ENCODE data around the gene VWC2L.

VWC2L gene

DNA sequence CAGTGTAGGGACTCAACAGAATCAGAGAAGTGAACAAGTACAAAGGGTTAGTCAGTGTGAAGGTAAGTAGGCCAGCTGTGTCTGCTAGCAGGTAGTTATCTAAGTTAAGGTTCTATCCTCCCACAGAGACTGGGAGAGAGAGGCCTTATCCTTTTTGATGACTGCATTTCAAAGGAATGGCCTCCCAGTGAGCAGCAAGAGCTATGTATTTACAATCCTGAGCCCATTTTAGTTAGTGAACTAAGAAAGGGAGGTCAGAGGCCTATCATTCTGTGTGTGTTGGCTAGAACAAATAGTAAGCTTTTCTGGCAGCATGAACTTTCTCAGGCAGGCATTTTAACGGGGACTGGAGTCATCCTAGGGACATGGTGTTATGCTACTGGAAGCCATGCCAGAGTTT lies 182.9 kb downstream of the VWC2L start:
- Histone ChIP-seq H2BK12ac (ENCODE audit: low read length in 2 of 2) (no peak overlapping the region), H3K9ac (ENCODE audit: low read length) (no peak overlapping the region), H4K91ac (ENCODE audit: low read length) (no peak overlapping the region), H3K4me1 (ENCODE audit: control insufficient read depth, insufficient read depth, low read depth, low read length) (peaks cover 1% of the 10 kb centered on the region), H3K27me3 (ENCODE audit: control insufficient read depth in 1 of 2, insufficient read depth in 1 of 2, low read length in 2 of 2) (no peaks in the 10 kb centered on the region), H2BK5ac (ENCODE audit: low read depth, low read length, poor library complexity, severe bottlenecking) (no peak overlapping the region), H3K23ac (ENCODE audit: low read length in 2 of 2) (no peak overlapping the region), H3K79me1 (replicated peaks; ENCODE audit: low read length, poor library complexity, severe bottlenecking) (no peaks in the 10 kb centered on the region), H2BK15ac (ENCODE audit: low read depth, poor library complexity, severe bottlenecking) (no peak overlapping the region), H2AK5ac (ENCODE audit: low read length, severe bottlenecking) (no peak overlapping the region), H4K8ac (ENCODE audit: low read length) (no peak overlapping the region), H3K4me2 (ENCODE audit: low read length, poor library complexity, severe bottlenecking) (peak overlapping the region; percentile 33), H2BK120ac (ENCODE audit: low read depth, low read length) (no peak overlapping the region), H2AFZ (ENCODE audit: low read depth, low read length) (no peak overlapping the region), H3K4me3 (ENCODE audit: insufficient read depth in 1 of 2, low read depth in 1 of 2, low read length in 2 of 2) (no peak overlapping the region), H3K4ac (ENCODE audit: low read depth in 1 of 2, low read length in 2 of 2) (no peak overlapping the region), H3K14ac (ENCODE audit: low read length in 2 of 2) (no peak overlapping the region), H3K9me3 (ENCODE audit: control insufficient read depth, low read length) (no peaks in the 10 kb centered on the region), H3K18ac (ENCODE audit: low read depth in 1 of 2, low read length in 2 of 2) (no peak overlapping the region), H3K27ac (ENCODE audit: low read length, poor library complexity, severe bottlenecking) (peak overlapping the region; percentile 89), H3K36me3 (ENCODE audit: control insufficient read depth in 1 of 2, insufficient read depth in 2 of 2, low read depth in 1 of 2, low read length in 2 of 2) (no peaks in the 10 kb centered on the region)
- DNase-seq: peak; percentile 72
- 0% methylated on average over 1 of the region's 1 CpG for WGBS

- no peaks in the 10 kb centered on the region for H3K36me3 ChIP-seq (ENCODE audit: control insufficient read depth in 1 of 2, insufficient read depth in 2 of 2, low read depth in 1 of 2, low read length in 2 of 2)
- no peak overlapping the region for H3K4me2 ChIP-seq (ENCODE audit: low read length, poor library complexity, severe bottlenecking)
- no peak overlapping the region for H3K14ac ChIP-seq (ENCODE audit: low read length in 2 of 2)
Measured at GRCh38 chr2:214601852-214602633, 191.2 kb downstream of the VWC2L start.

DNA sequence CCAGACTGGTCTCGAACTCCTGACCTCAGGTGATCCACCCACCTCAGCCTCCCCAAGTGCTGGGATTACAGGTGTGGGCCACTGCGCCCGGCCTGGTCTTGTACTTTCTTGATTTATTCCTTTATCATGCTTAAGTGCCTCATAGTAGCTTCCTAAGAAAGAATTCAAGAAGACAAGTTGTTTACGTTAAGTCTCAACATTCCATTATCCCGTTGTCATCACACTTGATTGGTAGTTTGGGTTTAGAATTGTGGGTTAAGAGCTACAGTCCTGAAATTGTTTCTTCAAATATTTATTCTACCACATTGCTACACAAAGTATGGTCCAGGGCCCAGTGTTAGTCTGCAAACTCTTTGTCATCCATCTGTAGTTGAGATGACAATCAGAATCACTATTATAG lies 194.0 kb downstream of the VWC2L start:
- no peaks in the 10 kb centered on the region for H3K36me3 ChIP-seq (ENCODE audit: control insufficient read depth in 1 of 2, insufficient read depth in 2 of 2, low read depth in 1 of 2, low read length in 2 of 2)
- H3K9ac ChIP-seq (ENCODE audit: low read length): no peak overlapping the region
- no peak overlapping the region for H2AK5ac ChIP-seq (ENCODE audit: low read length, severe bottlenecking)
- peak; percentile 76 for DNase-seq
- H4K8ac ChIP-seq (ENCODE audit: low read length): no peak overlapping the region
- H3K4me1 ChIP-seq (ENCODE audit: control insufficient read depth, insufficient read depth, low read depth, low read length): peaks cover 2% of the 10 kb centered on the region
- no peak overlapping the region for H2BK5ac ChIP-seq (ENCODE audit: low read depth, low read length, poor library complexity, severe bottlenecking)
- H3K27me3 ChIP-seq (ENCODE audit: control insufficient read depth in 1 of 2, insufficient read depth in 1 of 2, low read length in 2 of 2): no peaks in the 10 kb centered on the region
- no peak overlapping the region for H2AFZ ChIP-seq (ENCODE audit: low read depth, low read length)
- H3K18ac ChIP-seq (ENCODE audit: low read depth in 1 of 2, low read length in 2 of 2): no peak overlapping the region
- no peak overlapping the region for H3K23ac ChIP-seq (ENCODE audit: low read length in 2 of 2)
- no peak overlapping the region for H3K4me2 ChIP-seq (ENCODE audit: low read length, poor library complexity, severe bottlenecking)
- no peak overlapping the region for H2BK12ac ChIP-seq (ENCODE audit: low read length in 2 of 2)
- no peaks in the 10 kb centered on the region for H3K9me3 ChIP-seq (ENCODE audit: control insufficient read depth, low read length)
- H2BK120ac ChIP-seq (ENCODE audit: low read depth, low read length): no peak overlapping the region
- H4K91ac ChIP-seq (ENCODE audit: low read length): no peak overlapping the region
- H3K4me3 ChIP-seq (ENCODE audit: insufficient read depth in 1 of 2, low read depth in 1 of 2, low read length in 2 of 2): no peak overlapping the region
- no peaks in the 10 kb centered on the region for H3K79me1 ChIP-seq (replicated peaks; ENCODE audit: low read length, poor library complexity, severe bottlenecking)
- no peak overlapping the region for H3K14ac ChIP-seq (ENCODE audit: low read length in 2 of 2)
- H3K4ac ChIP-seq (ENCODE audit: low read depth in 1 of 2, low read length in 2 of 2): no peak overlapping the region
- 63% methylated on average over 1 of the region's 5 CpGs for WGBS
- no peak overlapping the region for H2BK15ac ChIP-seq (ENCODE audit: low read depth, poor library complexity, severe bottlenecking)
- no peak overlapping the region for H3K27ac ChIP-seq (ENCODE audit: low read length, poor library complexity, severe bottlenecking)

More at GRCh38 chr2:214601852-214602633, 191.2 kb downstream of the VWC2L start:
- H3K4me3 ChIP-seq (ENCODE audit: insufficient read depth in 1 of 2, low read depth in 1 of 2, low read length in 2 of 2): no peak overlapping the region
- no peaks in the 10 kb centered on the region for H3K79me1 ChIP-seq (replicated peaks; ENCODE audit: low read length, poor library complexity, severe bottlenecking)
- no peak overlapping the region for H2BK5ac ChIP-seq (ENCODE audit: low read depth, low read length, poor library complexity, severe bottlenecking)
- no peak overlapping the region for H4K91ac ChIP-seq (ENCODE audit: low read length)
- H2AK5ac ChIP-seq (ENCODE audit: low read length, severe bottlenecking): no peak overlapping the region
- no peak overlapping the region for H4K8ac ChIP-seq (ENCODE audit: low read length)
- H3K23ac ChIP-seq (ENCODE audit: low read length in 2 of 2): no peak overlapping the region
- no peak overlapping the region for H2BK12ac ChIP-seq (ENCODE audit: low read length in 2 of 2)
- WGBS: 100% methylated on average over 1 of the region's 2 CpGs
- H3K27ac ChIP-seq (ENCODE audit: low read length, poor library complexity, severe bottlenecking): no peak overlapping the region
- H3K4me1 ChIP-seq (ENCODE audit: control insufficient read depth, insufficient read depth, low read depth, low read length): peaks cover 2% of the 10 kb centered on the region
- no peak overlapping the region for H3K9ac ChIP-seq (ENCODE audit: low read length)
- H2AFZ ChIP-seq (ENCODE audit: low read depth, low read length): no peak overlapping the region
- H3K27me3 ChIP-seq (ENCODE audit: control insufficient read depth in 1 of 2, insufficient read depth in 1 of 2, low read length in 2 of 2): no peaks in the 10 kb centered on the region
- H2BK15ac ChIP-seq (ENCODE audit: low read depth, poor library complexity, severe bottlenecking): no peak overlapping the region
- no peak overlapping the region for H3K4ac ChIP-seq (ENCODE audit: low read depth in 1 of 2, low read length in 2 of 2)
- H3K9me3 ChIP-seq (ENCODE audit: control insufficient read depth, low read length): no peaks in the 10 kb centered on the region
- no peak overlapping the region for H3K18ac ChIP-seq (ENCODE audit: low read depth in 1 of 2, low read length in 2 of 2)
- no peak for DNase-seq
- H2BK120ac ChIP-seq (ENCODE audit: low read depth, low read length): no peak overlapping the region

DNA sequence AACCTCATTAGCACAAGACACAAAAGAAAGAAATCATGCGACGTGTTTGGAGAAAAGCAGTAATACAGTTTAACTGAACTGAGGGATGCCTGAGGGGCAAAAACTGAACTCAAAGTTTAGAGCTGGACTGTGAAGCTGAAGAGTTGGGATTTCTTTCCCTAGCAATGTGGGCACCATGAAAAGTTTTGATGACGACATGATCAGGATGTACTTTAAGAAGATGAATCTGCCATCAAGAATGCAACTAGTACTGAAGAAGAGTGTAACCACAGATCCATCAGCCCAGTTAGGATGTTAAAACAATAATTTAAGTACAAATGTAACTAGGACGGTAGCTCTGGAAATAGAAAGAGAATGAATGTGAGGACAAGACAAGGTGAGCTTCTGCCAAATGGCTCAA lies 196.2 kb downstream of the VWC2L start:
- H3K4me1 ChIP-seq (ENCODE audit: control insufficient read depth, insufficient read depth, low read depth, low read length): peaks cover 2% of the 10 kb centered on the region
- peak overlapping the region; percentile 29 for H2AK5ac ChIP-seq (ENCODE audit: low read length, severe bottlenecking)
- no peak overlapping the region for H3K4me3 ChIP-seq (ENCODE audit: insufficient read depth in 1 of 2, low read depth in 1 of 2, low read length in 2 of 2)
- H3K14ac ChIP-seq (ENCODE audit: low read length in 2 of 2): no peak overlapping the region
- no peak overlapping the region for H3K18ac ChIP-seq (ENCODE audit: low read depth in 1 of 2, low read length in 2 of 2)
- peak overlapping the region; percentile 14 for H2AFZ ChIP-seq (ENCODE audit: low read depth, low read length)
- H3K27ac ChIP-seq (ENCODE audit: low read length, poor library complexity, severe bottlenecking): no peak overlapping the region
- H3K9me3 ChIP-seq (ENCODE audit: control insufficient read depth, low read length): no peaks in the 10 kb centered on the region
- no peak overlapping the region for H3K4me2 ChIP-seq (ENCODE audit: low read length, poor library complexity, severe bottlenecking)
- H3K79me1 ChIP-seq (replicated peaks; ENCODE audit: low read length, poor library complexity, severe bottlenecking): no peaks in the 10 kb centered on the region
- no peak overlapping the region for H2BK120ac ChIP-seq (ENCODE audit: low read depth, low read length)
- no peaks in the 10 kb centered on the region for H3K27me3 ChIP-seq (ENCODE audit: control insufficient read depth in 1 of 2, insufficient read depth in 1 of 2, low read length in 2 of 2)
- WGBS: 60% methylated on average over 3 of the region's 4 CpGs
- no peak overlapping the region for H2BK15ac ChIP-seq (ENCODE audit: low read depth, poor library complexity, severe bottlenecking)
- no peak overlapping the region for H2BK12ac ChIP-seq (ENCODE audit: low read length in 2 of 2)
- peak; percentile 33 for DNase-seq
- no peak overlapping the region for H4K8ac ChIP-seq (ENCODE audit: low read length)
- no peak overlapping the region for H3K23ac ChIP-seq (ENCODE audit: low read length in 2 of 2)
- no peak overlapping the region for H4K91ac ChIP-seq (ENCODE audit: low read length)
- H3K36me3 ChIP-seq (ENCODE audit: control insufficient read depth in 1 of 2, insufficient read depth in 2 of 2, low read depth in 1 of 2, low read length in 2 of 2): no peaks in the 10 kb centered on the region
- H2BK5ac ChIP-seq (ENCODE audit: low read depth, low read length, poor library complexity, severe bottlenecking): no peak overlapping the region
- no peak overlapping the region for H3K9ac ChIP-seq (ENCODE audit: low read length)
- H3K4ac ChIP-seq (ENCODE audit: low read depth in 1 of 2, low read length in 2 of 2): no peak overlapping the region

All from mesenchymal stem cell (in vitro differentiated cells and primary cell).